Ascending aorta (tissue), 2 donors: ENCODE data around the gene HOXB5. TPM values are rescaled to one million over a fixed set of nuclear protein-coding genes. Genes with fewer than 3 reads are reported as not detected.

Experiments
- DNase-seq, 2 donors: peaks; one replicate each; pipeline ENCODE4 v3.0.0-alpha.2; 2019; ENCODE audit warnings: low spot score in 2 of 2
- H3K27ac ChIP-seq, 2 donors: fragments of 200-600 bp; sonication (generic); one replicate each; pipeline ENCODE4 v1.5.1; 2016 to 2017; ENCODE audit warnings: mild to moderate bottlenecking in 1 of 2
- H3K27me3 ChIP-seq: fragments of 200-600 bp; sonication (generic); one replicate; pipeline ENCODE4 v1.5.1; 2017
- H3K36me3 ChIP-seq, 2 donors: fragments of 200-600 bp; sonication (generic); one replicate each; pipeline ENCODE4 v1.5.1; 2016
- H3K4me1 ChIP-seq, 2 donors: fragments of 200-600 bp; sonication (generic); one replicate each; pipeline ENCODE4 v1.5.1; 2016 to 2017; ENCODE audit warnings: mild to moderate bottlenecking in 1 of 2
- H3K4me3 ChIP-seq, 2 donors: fragments of 200-600 bp; sonication (generic); one replicate each; pipeline ENCODE4 v1.5.1; 2016 to 2017; ENCODE audit warnings: mild to moderate bottlenecking in 1 of 2
- H3K9me3 ChIP-seq, 2 donors: fragments of 200-600 bp; sonication (generic); one replicate each; pipeline ENCODE4 v1.5.1; 2016
- intact Hi-C: fragments of 100-400 bp; cut with DNase I; formaldehyde crosslinking; loops from one replicate; pipeline ENCODE4 v1.15.1; 2023
- total RNA-seq: library from RNA; depleted of rRNA; stranded (reverse); fragments of >200 nt; gene quantifications from one replicate; pipeline ENCODE4 v1.1.0, GENCODE V29; 2016
- TF ChIP-seq, protein P1 (sequence below), 3 experiments: fragments of 200-600 bp in 2 of 3; fragments of 450-650 bp in 1 of 3; sonication (generic) in 2 of 3; IDR thresholded peaks; one replicate each; pipeline ENCODE4 v1.5.1; 2016 to 2019; ENCODE audit warnings: antibody characterized with exemption in 3 of 3, mild to moderate bottlenecking in 1 of 3, moderate library complexity in 1 of 3

HOXB5 gene
- total RNA-seq, 1 donor from 2014 or later: 0.53 TPM

DNA sequence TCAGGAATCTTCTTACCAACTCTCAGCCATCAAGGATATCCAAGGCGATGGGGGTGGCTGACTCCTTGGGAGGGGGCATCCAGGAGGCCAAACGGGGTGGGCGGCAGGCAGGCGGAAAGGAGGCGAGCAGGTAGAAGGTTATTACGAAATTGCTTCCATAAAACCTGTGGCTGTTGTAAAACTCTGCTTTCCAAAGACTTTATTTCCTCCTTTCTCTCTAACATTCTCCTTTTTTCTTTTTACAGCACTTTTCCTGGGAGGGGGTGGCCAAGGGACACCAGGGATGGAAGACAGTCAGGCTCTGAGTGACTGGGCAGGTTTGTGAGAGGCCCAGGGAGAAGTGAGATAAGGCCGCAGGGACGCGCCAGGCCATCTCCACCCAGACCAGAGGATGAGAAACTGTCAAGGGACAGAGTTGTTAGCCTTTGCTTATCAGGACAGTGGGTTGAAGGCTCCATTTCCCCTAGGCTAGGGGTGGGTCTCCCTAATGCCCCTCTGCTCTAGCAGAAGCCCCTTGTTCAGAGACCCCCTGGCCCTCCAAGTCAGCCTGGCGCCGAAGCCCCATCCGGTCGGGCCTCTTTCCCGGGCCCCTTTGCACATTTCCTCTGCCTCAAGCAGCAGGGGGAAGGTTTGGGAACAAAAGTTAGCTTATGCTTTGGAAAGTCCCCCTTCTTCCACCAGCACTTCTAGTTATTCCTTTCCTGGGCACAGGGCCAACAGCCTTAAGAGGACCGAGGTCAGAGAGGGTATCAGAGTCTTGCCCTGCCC, 37.5 kb upstream of the HOXB5 start:
- no peak overlapping the region for H3K27ac ChIP-seq
- intact Hi-C loops: no loop called here
- no peaks in the 10 kb centered on the region for H3K36me3 ChIP-seq
- DNase-seq: no peak
- peaks cover 4 to 9% of the 10 kb centered on the region in 2 donors for H3K4me1 ChIP-seq
- H3K9me3 ChIP-seq: no peaks in the 10 kb centered on the region
- TF ChIP-seq, protein P1, sequence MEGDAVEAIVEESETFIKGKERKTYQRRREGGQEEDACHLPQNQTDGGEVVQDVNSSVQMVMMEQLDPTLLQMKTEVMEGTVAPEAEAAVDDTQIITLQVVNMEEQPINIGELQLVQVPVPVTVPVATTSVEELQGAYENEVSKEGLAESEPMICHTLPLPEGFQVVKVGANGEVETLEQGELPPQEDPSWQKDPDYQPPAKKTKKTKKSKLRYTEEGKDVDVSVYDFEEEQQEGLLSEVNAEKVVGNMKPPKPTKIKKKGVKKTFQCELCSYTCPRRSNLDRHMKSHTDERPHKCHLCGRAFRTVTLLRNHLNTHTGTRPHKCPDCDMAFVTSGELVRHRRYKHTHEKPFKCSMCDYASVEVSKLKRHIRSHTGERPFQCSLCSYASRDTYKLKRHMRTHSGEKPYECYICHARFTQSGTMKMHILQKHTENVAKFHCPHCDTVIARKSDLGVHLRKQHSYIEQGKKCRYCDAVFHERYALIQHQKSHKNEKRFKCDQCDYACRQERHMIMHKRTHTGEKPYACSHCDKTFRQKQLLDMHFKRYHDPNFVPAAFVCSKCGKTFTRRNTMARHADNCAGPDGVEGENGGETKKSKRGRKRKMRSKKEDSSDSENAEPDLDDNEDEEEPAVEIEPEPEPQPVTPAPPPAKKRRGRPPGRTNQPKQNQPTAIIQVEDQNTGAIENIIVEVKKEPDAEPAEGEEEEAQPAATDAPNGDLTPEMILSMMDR (IDR thresholded peaks at IDR 0.05): no peak
- H3K4me3 ChIP-seq: no peak overlapping the region
- H3K27me3 ChIP-seq: peaks cover 29% of the 10 kb centered on the region

DNA sequence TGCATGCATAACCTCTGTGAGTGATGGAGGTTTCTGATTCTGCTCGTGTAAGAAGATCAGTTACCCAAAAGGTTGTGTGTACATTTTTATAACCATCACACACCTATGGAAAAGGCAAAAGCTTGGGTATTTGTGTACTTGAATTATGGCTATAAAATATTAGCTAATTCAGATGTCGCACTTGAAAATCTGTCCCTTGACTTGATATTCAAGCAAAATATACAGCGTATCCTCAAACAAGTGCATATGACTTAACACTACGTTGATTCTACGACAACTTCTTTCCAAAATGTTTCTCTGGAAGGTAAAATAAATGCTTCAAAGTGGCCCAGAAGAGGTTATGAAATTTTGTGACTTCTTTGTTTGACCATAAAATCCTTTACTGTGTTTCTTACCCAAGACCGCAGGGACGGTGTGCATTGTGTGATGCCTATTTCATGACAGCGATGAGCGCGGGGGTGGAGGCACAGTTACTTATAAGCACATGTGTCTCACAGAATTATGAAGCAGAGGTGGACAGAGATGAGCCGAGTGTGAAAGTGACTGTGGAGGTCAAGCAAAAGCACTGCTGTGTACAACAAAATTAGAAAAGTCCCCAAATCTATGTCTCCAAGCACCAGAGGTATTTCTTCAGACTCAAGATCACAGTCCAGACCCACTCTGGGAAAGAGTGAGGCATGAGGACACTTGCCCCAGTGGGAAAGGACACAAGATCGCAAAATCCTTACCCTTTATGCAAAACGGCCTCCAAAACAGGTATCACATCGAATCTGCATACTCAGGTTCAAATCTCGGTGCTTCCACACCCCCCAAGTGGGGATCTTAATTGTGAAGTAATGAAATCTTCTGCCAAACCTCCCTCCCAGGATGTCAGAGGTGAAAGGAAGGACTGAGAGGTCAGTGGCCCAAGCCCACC, 36.7 kb upstream of the HOXB5 start:
- Histone ChIP-seq H3K4me3 (no peak overlapping the region), H3K4me1 (peaks cover 10 to 17% of the 10 kb centered on the region in 2 donors), H3K27ac (no peak overlapping the region), H3K27me3 (peaks cover 29% of the 10 kb centered on the region), H3K9me3 (no peaks in the 10 kb centered on the region), H3K36me3 (no peaks in the 10 kb centered on the region)
- intact Hi-C loops: no loop called here
- TF ChIP-seq, protein P1 (IDR thresholded peaks at IDR 0.05): no peak
- no peak for DNase-seq

DNA sequence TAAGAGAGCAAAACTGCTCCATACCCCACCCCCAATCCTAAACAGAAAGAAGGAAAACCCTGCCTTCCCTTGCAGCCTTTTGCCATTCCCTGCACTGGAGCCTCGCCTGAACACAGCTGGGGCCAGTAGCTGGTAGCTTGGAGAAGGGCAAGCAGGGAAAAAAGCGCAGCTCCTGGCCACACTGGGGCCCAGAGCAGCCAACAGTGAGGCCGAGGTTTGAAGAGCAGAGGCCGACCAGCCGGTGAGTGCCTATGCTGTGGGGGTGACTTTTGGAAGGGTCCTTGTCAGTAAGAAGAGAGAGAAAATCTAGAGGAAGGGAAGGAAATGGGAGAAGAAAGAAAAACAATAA, 35.8 kb upstream of the HOXB5 start:
- TF ChIP-seq, protein P1 (IDR thresholded peaks at IDR 0.05): no peak
- no peaks in the 10 kb centered on the region for H3K9me3 ChIP-seq
- no peak overlapping the region for H3K4me3 ChIP-seq
- peaks cover 29% of the 10 kb centered on the region for H3K27me3 ChIP-seq
- H3K36me3 ChIP-seq: no peaks in the 10 kb centered on the region
- no peak overlapping the region for H3K27ac ChIP-seq
- H3K4me1 ChIP-seq: peaks cover 15 to 21% of the 10 kb centered on the region in 2 donors
- no peak for DNase-seq
- intact Hi-C loops: no loop called here

DNA sequence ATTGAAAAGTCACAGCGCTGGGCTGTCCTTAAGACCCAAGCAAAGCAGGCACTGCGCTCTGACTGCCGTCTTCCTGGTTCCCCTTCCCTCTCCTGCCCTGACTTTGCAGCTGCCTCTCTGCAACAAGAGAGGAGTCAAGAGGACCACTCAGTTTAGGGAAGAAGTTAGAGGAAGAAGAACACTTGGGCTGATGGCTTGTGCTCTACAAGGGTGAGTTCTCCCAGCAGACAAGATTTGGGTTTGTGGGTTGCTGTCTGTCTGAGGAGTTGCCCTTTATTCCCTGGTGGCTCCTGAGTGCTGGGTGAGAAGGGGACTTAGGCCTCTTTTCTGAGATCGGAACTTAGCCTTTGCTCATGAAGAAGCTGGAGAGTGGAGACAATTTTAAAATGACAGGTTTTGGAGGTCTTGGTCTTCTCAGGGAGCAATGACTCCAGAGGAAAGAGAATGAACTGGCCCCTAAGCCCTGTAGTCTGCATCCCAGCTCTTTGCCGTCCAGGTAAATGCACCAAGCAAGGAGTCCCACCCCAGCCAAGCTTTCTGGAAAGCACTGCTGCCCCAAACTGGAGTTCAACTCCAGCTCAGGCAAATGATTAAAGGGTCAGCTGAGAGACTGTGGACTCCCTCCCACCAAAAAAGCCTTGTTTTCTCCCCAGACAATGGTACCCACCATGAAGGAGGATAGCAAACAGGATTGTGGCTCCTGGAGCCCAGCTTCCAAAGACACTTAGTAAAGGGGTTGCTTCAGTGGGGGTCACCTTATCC, 35.3 kb upstream of the HOXB5 start:
- Histone ChIP-seq H3K9me3 (no peaks in the 10 kb centered on the region), H3K4me1 (peaks cover 15 to 21% of the 10 kb centered on the region in 2 donors), H3K27ac (no peak overlapping the region), H3K36me3 (no peaks in the 10 kb centered on the region), H3K4me3 (no peak overlapping the region), H3K27me3 (peaks cover 28% of the 10 kb centered on the region)
- DNase-seq: no peak
- TF ChIP-seq, protein P1 (IDR thresholded peaks at IDR 0.05): no peak
- intact Hi-C loops: no loop called here

DNA sequence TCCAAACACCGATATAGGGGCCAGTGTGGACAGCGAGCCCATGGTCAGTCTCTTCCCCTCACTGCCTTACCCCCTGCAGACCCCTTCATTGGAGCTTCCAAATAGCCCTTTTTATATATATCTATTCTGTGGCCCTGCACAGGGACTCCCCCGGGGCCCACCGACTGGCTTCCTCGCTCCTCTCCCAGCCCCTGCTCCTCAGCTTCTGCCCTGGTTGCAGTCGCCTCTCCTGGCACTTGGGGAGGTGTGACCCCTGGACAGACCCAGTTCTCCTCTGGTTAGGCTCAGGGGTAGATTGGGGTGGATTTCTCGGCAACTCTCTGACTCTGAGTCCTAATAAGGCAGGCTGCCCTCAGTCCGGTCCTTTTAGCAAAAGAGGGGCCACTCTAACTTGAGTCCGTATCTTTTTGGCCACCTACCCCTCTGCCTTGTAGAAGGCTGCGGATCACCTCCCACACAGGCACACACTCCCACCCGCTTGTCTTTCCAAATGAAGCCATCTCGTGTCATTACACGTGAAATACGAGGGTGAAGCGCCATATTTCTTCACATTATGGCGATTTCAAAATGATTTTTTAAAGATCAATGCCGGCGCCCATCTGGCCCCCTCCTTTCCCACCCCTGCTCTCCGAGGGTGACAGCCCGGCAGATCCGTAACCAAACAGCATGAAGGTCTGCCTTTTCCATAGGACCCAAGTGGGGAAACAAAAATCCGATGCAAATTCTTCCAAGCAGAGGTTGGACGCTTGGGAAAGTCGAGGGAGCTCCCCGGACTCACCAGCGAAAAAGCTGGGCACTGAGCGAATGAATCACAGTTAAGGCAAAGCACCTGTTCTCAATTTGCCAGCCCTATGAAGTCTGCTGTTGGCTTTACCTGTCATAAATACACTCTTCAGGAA, 34.3 kb upstream of the HOXB5 start:
- no peak overlapping the region for H3K27ac ChIP-seq
- DNase-seq: no peak
- H3K27me3 ChIP-seq: peaks cover 21% of the 10 kb centered on the region
- no peak overlapping the region for H3K4me3 ChIP-seq
- no peaks in the 10 kb centered on the region for H3K36me3 ChIP-seq
- no peaks in the 10 kb centered on the region for H3K9me3 ChIP-seq
- H3K4me1 ChIP-seq: peaks cover 15 to 21% of the 10 kb centered on the region in 2 donors
- intact Hi-C loops: no loop called here
- TF ChIP-seq, protein P1 (IDR thresholded peaks at IDR 0.05): no peak
